Astrocyte (in vitro differentiated cells and primary cell): Measurements from ENCODE around the gene FAT1.

Source experiments
- EZH2 ChIP-seq: IDR thresholded peaks from 2 replicates; pipeline ENCODE4 v1.6.1; 2012; ENCODE audit warnings: mild to moderate bottlenecking, low read length, inconsistent platforms; ENCODE audit not compliant: insufficient read depth
- TF ChIP-seq, protein P1 (sequence below): IDR thresholded peaks from 2 replicates; pipeline ENCODE4 v1.5.1; 2011; ENCODE audit warnings: low read depth, mild to moderate bottlenecking, inconsistent platforms, low read length, moderate library complexity; ENCODE audit not compliant: insufficient read depth

DNA sequence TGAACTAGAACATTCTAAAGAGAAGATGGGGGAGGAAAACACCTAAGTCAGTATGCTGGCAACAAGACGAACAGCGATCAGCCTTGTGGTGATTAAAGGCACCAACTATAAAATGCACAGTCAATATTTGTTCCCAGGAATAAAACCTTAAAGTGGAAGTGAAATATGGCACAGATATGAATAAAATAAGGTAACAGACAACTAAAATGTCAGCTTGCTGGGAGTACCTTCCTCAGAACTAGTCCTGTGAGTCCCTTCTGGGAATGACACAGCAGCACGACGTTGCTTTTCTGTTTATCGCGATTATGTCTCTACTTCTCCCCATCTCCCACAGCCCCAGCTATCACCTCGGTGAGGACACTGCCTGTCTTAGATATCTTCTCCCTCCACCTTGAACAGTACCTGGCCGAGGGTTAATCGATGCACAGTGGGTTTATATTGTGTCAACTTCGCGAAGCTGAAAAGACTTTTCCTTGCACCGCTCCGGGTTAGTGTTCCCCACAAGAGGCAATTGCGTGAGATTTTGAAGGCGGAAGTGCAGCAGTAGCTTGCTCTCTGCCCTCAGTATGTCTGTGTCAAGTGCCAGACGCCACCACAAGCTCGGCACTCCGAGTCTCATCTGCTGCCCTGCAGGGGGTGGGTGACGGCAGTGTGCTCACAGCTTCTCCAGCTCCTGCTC, 185.7 kb downstream of the FAT1 start:
- TF ChIP-seq, protein P1, sequence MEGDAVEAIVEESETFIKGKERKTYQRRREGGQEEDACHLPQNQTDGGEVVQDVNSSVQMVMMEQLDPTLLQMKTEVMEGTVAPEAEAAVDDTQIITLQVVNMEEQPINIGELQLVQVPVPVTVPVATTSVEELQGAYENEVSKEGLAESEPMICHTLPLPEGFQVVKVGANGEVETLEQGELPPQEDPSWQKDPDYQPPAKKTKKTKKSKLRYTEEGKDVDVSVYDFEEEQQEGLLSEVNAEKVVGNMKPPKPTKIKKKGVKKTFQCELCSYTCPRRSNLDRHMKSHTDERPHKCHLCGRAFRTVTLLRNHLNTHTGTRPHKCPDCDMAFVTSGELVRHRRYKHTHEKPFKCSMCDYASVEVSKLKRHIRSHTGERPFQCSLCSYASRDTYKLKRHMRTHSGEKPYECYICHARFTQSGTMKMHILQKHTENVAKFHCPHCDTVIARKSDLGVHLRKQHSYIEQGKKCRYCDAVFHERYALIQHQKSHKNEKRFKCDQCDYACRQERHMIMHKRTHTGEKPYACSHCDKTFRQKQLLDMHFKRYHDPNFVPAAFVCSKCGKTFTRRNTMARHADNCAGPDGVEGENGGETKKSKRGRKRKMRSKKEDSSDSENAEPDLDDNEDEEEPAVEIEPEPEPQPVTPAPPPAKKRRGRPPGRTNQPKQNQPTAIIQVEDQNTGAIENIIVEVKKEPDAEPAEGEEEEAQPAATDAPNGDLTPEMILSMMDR: no peak
- TF ChIP-seq EZH2: no peak
